IMR-90 (cell line): ENCODE measurements around the gene TULP3. TPM values are rescaled to one million over a fixed set of nuclear protein-coding genes. Genes with fewer than 3 reads are reported as not detected.

Experiments used
- ATAC-seq: fragments of 200-7000 bp; cut with Tn5 transposase; 2 replicates; pipeline ENCODE4 v1.9.1; 2020; ENCODE audit warnings: low read depth, mild to moderate bottlenecking, moderate library complexity
- BruUV-seq: library from RNA; stranded (reverse); fragments of 400-500 nt; replicated peaks from 2 replicates; lab custom pipeline; 2021; lab: Mats Ljungman, UMichigan
- CTCF ChIA-PET: fragments of 300-600 bp; formaldehyde crosslinking; extraction: SDS; loops from one replicate; lab custom pipeline; 2021; ENCODE audit warnings: antibody characterized with exemption; lab: Yijun Ruan, JAX
- POLR2A ChIA-PET: fragments of 300-600 bp; sonication (Branson Sonifier 250); formaldehyde crosslinking; loops from one replicate; lab custom pipeline; 2022; ENCODE audit warnings: antibody characterized with exemption; ENCODE audit not compliant: unreplicated experiment; lab: Charles Lee
- DNase-seq: peaks from one replicate; pipeline ENCODE4 v3.0.0; 2013
- H2AFZ ChIP-seq: replicated peaks from 2 replicates; pipeline ENCODE3; 2013; ENCODE audit warnings: low read length, mild to moderate bottlenecking; ENCODE audit not compliant: poor library complexity
- H2AK5ac ChIP-seq: 2 replicates; pipeline ENCODE4 v1.6.1; 2013; ENCODE audit warnings: low read depth, low read length, inconsistent platforms
- H2AK9ac ChIP-seq: replicated peaks from 2 replicates; pipeline ENCODE3; 2013; ENCODE audit warnings: mild to moderate bottlenecking, low read depth, low read length, moderate library complexity; ENCODE audit not compliant: poor library complexity
- H2BK120ac ChIP-seq: 2 replicates; pipeline ENCODE4 v1.6.1; 2013; ENCODE audit warnings: low read depth, low read length, inconsistent platforms
- H2BK15ac ChIP-seq: 3 replicates; pipeline ENCODE4 v1.6.1; 2013; ENCODE audit warnings: low read depth, low read length, inconsistent platforms
- H2BK20ac ChIP-seq: 2 replicates; pipeline ENCODE4 v1.6.1; 2013; ENCODE audit warnings: low read depth, mild to moderate bottlenecking, inconsistent platforms, low read length, moderate library complexity
- H2BK5ac ChIP-seq: 2 replicates; pipeline ENCODE4 v1.6.1; 2013; ENCODE audit warnings: mild to moderate bottlenecking, low read depth, low read length, inconsistent platforms; ENCODE audit not compliant: poor library complexity, severe bottlenecking
- H3K14ac ChIP-seq: replicated peaks from 2 replicates; pipeline ENCODE4 v1.6.1; 2013; ENCODE audit warnings: low read depth, low read length, inconsistent platforms
- H3K18ac ChIP-seq: 2 replicates; pipeline ENCODE4 v1.6.1; 2013; ENCODE audit warnings: low read depth, low read length, control low read depth
- H3K23ac ChIP-seq: 2 replicates; pipeline ENCODE4 v1.6.1; 2013; ENCODE audit warnings: low read depth, low read length, inconsistent platforms
- H3K27ac ChIP-seq: 2 replicates; pipeline ENCODE4 v1.5.1; 2013; ENCODE audit warnings: mild to moderate bottlenecking, control low read depth, low read length; ENCODE audit not compliant: insufficient read depth
- H3K27me3 ChIP-seq: 2 replicates; pipeline ENCODE4 v1.6.1; 2013; ENCODE audit warnings: low read length; ENCODE audit not compliant: control insufficient read depth, insufficient read depth
- H3K36me3 ChIP-seq: 2 replicates; pipeline ENCODE4 v1.6.1; 2013; ENCODE audit warnings: low read length, mixed read lengths; ENCODE audit not compliant: control insufficient read depth, insufficient read depth
- H3K4ac ChIP-seq: 2 replicates; pipeline ENCODE4 v1.6.1; 2013; ENCODE audit warnings: low read depth, low read length, inconsistent platforms
- H3K4me1 ChIP-seq: 2 replicates; pipeline ENCODE4 v1.6.1; 2013; ENCODE audit warnings: low read length, mixed read lengths; ENCODE audit not compliant: control insufficient read depth, insufficient read depth
- H3K4me2 ChIP-seq: 2 replicates; pipeline ENCODE4 v1.6.1; 2013; ENCODE audit warnings: low read depth, mild to moderate bottlenecking, control low read depth, low read length, moderate library complexity
- H3K4me3 ChIP-seq: 2 replicates; pipeline ENCODE4 v1.5.1; 2013; ENCODE audit warnings: low read depth, mild to moderate bottlenecking, control low read depth, low read length, moderate library complexity; ENCODE audit not compliant: insufficient read depth
- H3K56ac ChIP-seq: 2 replicates; pipeline ENCODE4 v1.6.1; 2013; ENCODE audit warnings: low read length, inconsistent platforms; ENCODE audit not compliant: insufficient read depth; ENCODE audit errors: extremely low read depth
- H3K79me1 ChIP-seq, 2 experiments: 2 replicates each; pipeline ENCODE4 v1.6.1; 2013; ENCODE audit warnings: low read length in 2 of 2, inconsistent platforms in 1 of 2, low read depth in 1 of 2
- H3K9ac ChIP-seq: 2 replicates; pipeline ENCODE4 v1.6.1; 2013; ENCODE audit warnings: low read depth, low read length, control low read depth
- H3K9me1 ChIP-seq: 2 replicates; pipeline ENCODE4 v1.6.1; 2013; ENCODE audit warnings: low read length, inconsistent platforms; ENCODE audit not compliant: insufficient read depth
- H3K9me3 ChIP-seq: 2 replicates; pipeline ENCODE4 v1.6.1; 2013; ENCODE audit warnings: low read length; ENCODE audit not compliant: control insufficient read depth, insufficient read depth
- H4K20me1 ChIP-seq: 2 replicates; pipeline ENCODE4 v1.6.1; 2013; ENCODE audit warnings: low read length, inconsistent platforms; ENCODE audit not compliant: insufficient read depth
- H4K5ac ChIP-seq: 2 replicates; pipeline ENCODE4 v1.6.1; 2013; ENCODE audit warnings: mild to moderate bottlenecking, low read depth, low read length, control low read depth
- H4K8ac ChIP-seq, 2 experiments: 2 replicates each; pipeline ENCODE4 v1.6.1; 2013; ENCODE audit warnings: low read depth in 2 of 2, low read length in 2 of 2, control low read depth in 1 of 2, inconsistent platforms in 1 of 2
- H4K91ac ChIP-seq: 2 replicates; pipeline ENCODE4 v1.6.1; 2013; ENCODE audit warnings: low read depth, low read length, inconsistent platforms; ENCODE audit not compliant: insufficient read depth
- BHLHE40 ChIP-seq: fragments of 150-350 bp; IDR thresholded peaks from 2 replicates; pipeline ENCODE4 v1.6.1; 2016; ENCODE audit warnings: mild to moderate bottlenecking, low read depth, low read length
- CHD1 ChIP-seq: IDR thresholded peaks from 2 replicates; pipeline ENCODE4 v1.6.1; 2012; ENCODE audit warnings: low read depth, low read length, improper control_type of control experiment
- CTCF ChIP-seq: conservative IDR thresholded peaks from 2 replicates; pipeline ENCODE4 v1.5.1; 2012; ENCODE audit warnings: mild to moderate bottlenecking, low read depth, low read length, improper control_type of control experiment
- FOS ChIP-seq: fragments of 150-350 bp; IDR thresholded peaks from 2 replicates; pipeline ENCODE4 v1.6.1; 2016; ENCODE audit warnings: low read depth, low read length
- MAFK ChIP-seq: IDR thresholded peaks from 2 replicates; pipeline ENCODE4 v1.6.1; 2012; ENCODE audit warnings: low read depth, low read length, improper control_type of control experiment
- MAZ ChIP-seq: IDR thresholded peaks from 2 replicates; pipeline ENCODE4 v1.6.1; 2012; ENCODE audit warnings: low read depth, mild to moderate bottlenecking, low read length, improper control_type of control experiment, moderate library complexity, borderline replicate concordance
- MXI1 ChIP-seq: IDR thresholded peaks from 2 replicates; pipeline ENCODE4 v1.6.1; 2012; ENCODE audit warnings: low read depth, mild to moderate bottlenecking, low read length, moderate library complexity, borderline replicate concordance
- NFE2L2 ChIP-seq: fragments of 150-350 bp; IDR thresholded peaks from 2 replicates; pipeline ENCODE4 v1.6.1; 2016; ENCODE audit warnings: low read depth, mild to moderate bottlenecking, low read length
- POLR2A ChIP-seq: IDR thresholded peaks from 2 replicates; pipeline ENCODE4 v1.6.1; 2012; ENCODE audit warnings: mild to moderate bottlenecking, low read depth, low read length
- RAD21 ChIP-seq: IDR thresholded peaks from 2 replicates; pipeline ENCODE4 v1.6.1; 2012; ENCODE audit warnings: low read length, improper control_type of control experiment
- RCOR1 ChIP-seq: IDR thresholded peaks from 2 replicates; pipeline ENCODE4 v1.6.1; 2012; ENCODE audit warnings: mild to moderate bottlenecking, low read length, improper control_type of control experiment; ENCODE audit not compliant: insufficient replicate concordance
- RFX5 ChIP-seq: IDR thresholded peaks from 2 replicates; pipeline ENCODE4 v1.8.0; 2012; ENCODE audit warnings: low read depth, mild to moderate bottlenecking, low read length, moderate library complexity
- SMC3 ChIP-seq: fragments of 150-350 bp; IDR thresholded peaks from 2 replicates; pipeline ENCODE4 v1.6.1; 2016; ENCODE audit warnings: low read depth, mild to moderate bottlenecking, antibody characterized with exemption, low read length, moderate library complexity
- USF2 ChIP-seq: fragments of 150-350 bp; IDR thresholded peaks from 2 replicates; pipeline ENCODE4 v1.6.1; 2017; ENCODE audit warnings: mild to moderate bottlenecking, antibody characterized with exemption, low read length, low read depth
- WGBS, 2 experiments: methylation state at CpG; one replicate each; pipeline versions ENCODE4 v1.1.5 to v1.1.7; 2013; ENCODE audit warnings: missing lambda C conversion rate in 2 of 2; ENCODE audit not compliant: insufficient read length in 1 of 2; ENCODE audit errors: extremely low coverage in 2 of 2; 5-methylcytosine and 5-hydroxymethylcytosine counted together
- dilution Hi-C: fragments of 300-500 bp; cut with HindIII; formaldehyde crosslinking; loops from one replicate; pipeline ENCODE4 v1.14.3; 2018; ENCODE audit warnings: low sequenced_read_pairs; ENCODE audit not compliant: unreplicated experiment
- in situ Hi-C: fragments of 300-500 bp; cut with MboI; formaldehyde crosslinking; loops from 3 replicates; pipeline ENCODE4 v1.14.3; 2019; ENCODE audit warnings: low sequenced_read_pairs, inconsistent platforms, mixed read lengths
- intact Hi-C: fragments of 100-400 bp; cut with micrococcal nuclease; formaldehyde crosslinking; loops from 2 replicates; pipeline ENCODE4 v1.10.0; 2022
- polyA plus RNA-seq, 3 experiments: library from polyadenylated mRNA; depleted of rRNA; stranded (reverse); fragments of >200 nt; gene quantifications; 2 replicates each; pipeline ENCODE4 v1.2.3, GENCODE V29; 2012; ENCODE audit warnings: low replicate concordance in 1 of 3
- total RNA-seq: library from RNA; depleted of rRNA; stranded (reverse); fragments of >200 nt; gene quantifications from 2 replicates; pipeline ENCODE4 v1.2.3, GENCODE V29; 2012
- TF ChIP-seq, protein P1 (sequence below): fragments of 150-350 bp; IDR thresholded peaks from 2 replicates; pipeline ENCODE4 v1.6.1; 2016; ENCODE audit warnings: low read depth, mild to moderate bottlenecking, low read length, moderate library complexity, borderline replicate concordance

TULP3 gene
- total and polyA plus RNA-seq, 2 of the 4 experiments (the other 2 are of a cell fraction) = 35.2 to 35.5 TPM

DNA sequence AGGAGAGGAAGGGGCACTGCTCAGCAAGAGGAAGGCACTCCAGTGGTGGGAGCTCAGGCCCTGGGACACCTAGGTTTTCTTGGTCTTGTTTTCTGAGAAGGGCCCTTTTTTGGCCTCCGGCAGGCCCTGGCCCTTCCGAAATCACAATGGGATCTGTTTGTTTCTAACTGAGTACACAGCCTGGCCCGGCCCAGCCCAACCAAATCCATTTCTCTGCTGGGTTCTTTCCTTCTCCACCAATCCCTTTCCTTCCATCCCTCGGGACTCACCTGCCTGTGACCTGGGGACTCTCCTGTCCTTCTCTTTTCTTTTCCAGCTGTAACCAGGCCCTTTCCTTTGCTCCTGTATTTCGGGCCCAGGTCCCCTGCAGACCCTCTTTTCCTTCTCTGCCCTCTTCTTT, 87.1 kb downstream of the TULP3 start:
- Histone ChIP-seq H3K56ac (no peak overlapping the region), H3K14ac (no peak overlapping the region), H3K4me1 (peaks cover 2% of the 10 kb centered on the region; the same call in 1 of the 2 replicates), H3K9me3 (no peaks in the 10 kb centered on the region), H3K27ac (no peak overlapping the region), H3K18ac (no peak overlapping the region), H3K4me3 (no peak overlapping the region), H2BK15ac (no peak overlapping the region), H4K91ac (no peak overlapping the region), H3K9me1 (peaks cover 10% of the 10 kb centered on the region), H2AK5ac (no peak overlapping the region), H3K4me2 (no peak overlapping the region), H3K27me3 (no peaks in the 10 kb centered on the region), H4K8ac (no peak overlapping the region), H3K36me3 (peaks cover 6% of the 10 kb centered on the region), H2BK120ac (no peak overlapping the region), H3K23ac (no peak overlapping the region), H2BK20ac (no peak overlapping the region), H4K5ac (no peak overlapping the region), H2AFZ (no peak overlapping the region), H2AK9ac (no peak overlapping the region), H2BK5ac (no peak overlapping the region), H4K20me1 (peaks cover 18% of the 10 kb centered on the region), H3K79me1 (peaks cover 19 to 54% of the 10 kb centered on the region in 2 experiments), H3K4ac (no peak overlapping the region), H3K9ac (no peak overlapping the region)
- dilution Hi-C loops = no loop called here
- 96% methylated on average over 4 of the region's 5 CpGs; no CpG with 5 or more reads in 1 of the 2 experiments for WGBS, 2 experiments
- in situ Hi-C loops = no loop called here
- ChIA-PET CTCF (interaction anchor here (0.9 kb wide), 1 partner anchor 12 kb away, joined by 3 read pairs; no protein-coding TSS in a partner anchor), POLR2A (no interaction called here)
- DNase-seq = no peak
- ATAC-seq = no peak
- intact Hi-C loops = no loop called here
- no TSS peak for BruUV-seq
- TF ChIP-seq RCOR1 (no peak), NFE2L2 (no peak), BHLHE40 (no peak), USF2 (no peak), FOS (no peak), CTCF (no peak), SMC3 (no peak), RFX5 (no peak), RAD21 (no peak), MAFK (no peak), MXI1 (no peak), POLR2A (no peak), MAZ (no peak), CHD1 (no peak)
- TF ChIP-seq, protein P1, sequence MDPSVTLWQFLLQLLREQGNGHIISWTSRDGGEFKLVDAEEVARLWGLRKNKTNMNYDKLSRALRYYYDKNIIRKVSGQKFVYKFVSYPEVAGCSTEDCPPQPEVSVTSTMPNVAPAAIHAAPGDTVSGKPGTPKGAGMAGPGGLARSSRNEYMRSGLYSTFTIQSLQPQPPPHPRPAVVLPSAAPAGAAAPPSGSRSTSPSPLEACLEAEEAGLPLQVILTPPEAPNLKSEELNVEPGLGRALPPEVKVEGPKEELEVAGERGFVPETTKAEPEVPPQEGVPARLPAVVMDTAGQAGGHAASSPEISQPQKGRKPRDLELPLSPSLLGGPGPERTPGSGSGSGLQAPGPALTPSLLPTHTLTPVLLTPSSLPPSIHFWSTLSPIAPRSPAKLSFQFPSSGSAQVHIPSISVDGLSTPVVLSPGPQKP = no peak
